Measurements from ENCODE around the gene CRYBG3.
"Not testable (repeated sequence)": the region's sequence is repeated elsewhere in the genome, so short reads cannot be mapped to it uniquely, and the experiment has no call there.

Gene CRYBG3

GRCh38 chr3:97901313-97902248 is 79.8 kb downstream of the CRYBG3 start:
- no peak for DNase-seq

DNA sequence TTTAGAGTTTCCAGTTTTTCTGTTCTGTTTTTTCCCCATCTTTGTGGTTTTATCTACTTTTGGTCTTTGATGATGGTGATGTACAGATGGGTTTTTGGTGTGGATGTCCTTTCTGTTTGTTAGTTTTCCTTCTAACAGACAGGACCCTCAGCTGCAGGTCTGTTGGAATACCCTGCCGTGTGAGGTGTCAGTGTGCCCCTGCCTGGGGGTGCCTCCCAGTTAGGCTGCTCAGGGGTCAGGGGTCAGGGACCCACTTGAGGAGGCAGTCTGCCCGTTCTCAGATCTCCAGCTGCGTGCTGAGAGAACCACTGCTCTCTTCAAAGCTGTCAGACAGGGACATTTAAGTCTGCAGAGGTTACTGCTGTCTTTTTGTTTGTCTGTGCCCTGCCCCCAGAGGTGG is 88.0 kb downstream of the CRYBG3 start:
- DNase-seq = not testable (repeated sequence)

GRCh38 chr3:97910236-97910831 is 88.5 kb downstream of the CRYBG3 start:
- DNase-seq = not testable (repeated sequence)

DNA sequence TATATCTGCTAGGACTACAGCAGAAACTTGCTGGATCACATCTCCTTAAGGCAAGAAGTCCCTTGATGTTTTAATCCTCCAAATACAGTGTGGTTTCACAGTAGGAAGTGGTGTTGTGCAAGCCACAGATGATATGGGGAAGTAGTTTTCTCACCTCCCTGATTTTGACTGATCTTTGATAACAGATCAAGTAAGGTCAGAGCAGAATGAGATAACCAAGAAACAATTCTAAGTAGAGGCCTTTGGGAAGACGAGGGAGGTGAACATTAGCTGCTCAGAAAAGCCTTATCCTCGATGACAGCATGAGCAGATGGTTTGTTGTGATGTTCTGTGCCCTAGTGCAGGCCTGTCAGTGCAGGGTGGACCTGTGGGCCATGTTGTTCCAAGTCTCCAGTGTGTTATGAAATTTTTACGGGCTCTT is 89.1 kb downstream of the CRYBG3 start:
- DNase-seq = peak; percentile 18

DNA sequence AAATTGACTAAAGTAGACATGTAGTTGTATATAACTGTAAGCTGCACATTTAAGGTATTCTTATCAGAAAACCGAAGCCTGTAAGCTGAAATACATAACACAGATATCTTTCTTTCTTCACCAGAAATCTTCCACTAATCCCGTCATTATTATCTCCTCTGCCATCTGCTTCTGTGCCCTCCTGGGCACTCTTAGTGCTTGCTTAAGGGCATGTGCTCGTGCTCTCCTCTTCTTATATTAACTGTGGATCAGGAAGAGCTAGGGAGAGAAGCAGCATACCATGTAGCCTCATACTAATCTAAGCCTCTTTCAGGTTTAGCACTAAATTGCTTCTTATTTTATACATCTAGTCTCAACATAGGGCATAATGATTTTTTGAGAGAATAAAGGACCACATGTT is 89.6 kb downstream of the CRYBG3 start:
- peak; percentile 4 for DNase-seq

- DNase-seq = no peak
Measured at GRCh38 chr3:97914388-97914787, 92.6 kb downstream of the CRYBG3 start.

GRCh38 chr3:97916576-97916975 is 94.8 kb downstream of the CRYBG3 start:
- no peak for DNase-seq

DNA sequence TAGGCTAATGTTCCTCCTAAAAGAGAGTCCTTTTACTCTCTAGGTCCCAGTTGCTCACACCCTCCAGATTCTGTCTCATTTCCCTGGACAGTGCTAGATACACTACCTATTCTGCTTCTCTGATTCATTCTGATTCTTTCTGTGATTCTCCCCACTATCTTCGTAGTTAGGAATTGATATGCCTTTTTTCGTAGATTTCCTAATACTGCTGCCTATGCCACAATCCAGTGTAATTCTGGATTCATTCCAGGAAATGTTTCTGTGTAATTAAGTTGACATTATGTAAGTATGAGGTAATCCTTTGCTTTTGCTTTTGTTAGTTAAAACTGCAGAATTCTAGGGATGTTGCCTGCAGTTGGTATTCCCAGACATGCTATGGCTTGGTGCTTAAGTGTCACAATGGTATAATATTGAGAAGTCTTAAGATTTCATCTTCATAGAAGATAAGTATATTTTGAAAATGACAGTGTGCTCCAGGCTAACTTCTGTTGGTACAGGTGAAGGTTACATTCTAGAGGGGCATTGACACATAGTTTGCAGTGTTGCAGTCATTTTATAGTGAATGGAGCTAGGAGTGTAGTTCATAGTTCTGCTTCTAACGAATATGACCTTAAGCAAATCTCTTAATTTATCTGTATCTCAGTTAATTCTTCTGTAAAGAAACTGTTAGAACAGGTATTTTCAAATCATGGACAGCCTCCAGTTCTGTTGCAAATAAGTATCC is 96.2 kb downstream of the CRYBG3 start:
- no peak for DNase-seq

- DNase-seq = no peak
Measured at GRCh38 chr3:97927704-97928103, 105.9 kb downstream of the CRYBG3 start.

DNA sequence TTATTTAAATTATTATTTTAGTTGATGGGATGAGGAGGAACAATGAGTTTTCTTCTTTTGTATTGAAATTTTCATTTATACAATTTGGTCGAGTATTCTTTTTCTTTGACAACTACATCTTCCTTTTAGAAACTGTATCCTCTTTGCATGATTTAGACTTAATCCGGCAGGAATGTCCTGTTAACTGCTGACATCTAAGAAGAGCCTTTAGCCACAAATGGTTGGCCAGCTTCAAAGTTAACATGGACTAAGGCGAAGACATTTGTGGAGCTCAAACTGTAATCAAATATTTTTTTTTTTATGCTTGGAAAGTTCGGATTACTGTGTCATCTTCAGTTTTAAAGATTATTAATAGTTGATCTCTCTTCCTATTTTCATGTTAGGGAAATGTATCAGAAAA is 107.2 kb downstream of the CRYBG3 start:
- DNase-seq = no peak

DNA sequence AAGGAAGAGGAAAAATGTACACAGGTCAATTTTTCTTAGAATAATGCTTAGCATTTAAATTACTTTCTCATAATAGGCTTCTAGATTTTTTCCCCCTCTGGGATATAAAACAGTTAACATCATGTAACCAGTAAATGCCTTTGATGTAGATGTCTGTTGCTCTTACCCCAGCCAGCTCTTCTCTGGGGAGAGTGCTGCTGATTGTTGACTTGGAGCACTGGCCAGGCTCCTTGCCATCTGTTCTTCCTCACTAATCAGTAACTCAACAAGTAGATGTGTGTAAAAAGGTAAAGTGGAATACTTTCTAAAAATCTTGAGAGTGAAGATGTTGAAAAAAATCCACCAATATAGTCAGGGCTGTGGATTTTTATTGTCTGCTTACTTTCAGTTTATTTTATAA is 108.2 kb downstream of the CRYBG3 start:
- no peak for DNase-seq

- DNase-seq = no peak
Measured at GRCh38 chr3:97931218-97931617, 109.4 kb downstream of the CRYBG3 start.

DNA sequence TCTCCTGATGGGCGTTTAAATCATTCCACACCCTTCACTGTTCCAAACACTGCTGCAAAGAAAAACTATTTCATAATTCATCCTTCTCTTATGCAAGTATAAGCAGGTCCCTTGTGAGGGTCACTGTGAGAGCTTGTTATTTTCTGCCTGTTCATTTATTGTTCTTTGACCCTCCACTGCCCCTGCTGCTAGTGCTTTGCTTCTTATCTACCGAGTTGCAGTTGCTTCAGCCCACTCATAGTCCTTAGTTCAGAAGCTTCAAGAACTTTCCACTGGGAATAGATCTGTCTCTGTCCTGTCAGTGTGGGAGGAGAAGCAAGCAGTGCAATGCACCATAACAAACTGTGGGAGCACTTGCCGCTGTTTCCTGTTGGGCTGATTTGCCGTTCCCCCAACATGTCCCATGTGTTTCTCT is 110.6 kb downstream of the CRYBG3 start:
- peak; percentile 6 for DNase-seq

DNA sequence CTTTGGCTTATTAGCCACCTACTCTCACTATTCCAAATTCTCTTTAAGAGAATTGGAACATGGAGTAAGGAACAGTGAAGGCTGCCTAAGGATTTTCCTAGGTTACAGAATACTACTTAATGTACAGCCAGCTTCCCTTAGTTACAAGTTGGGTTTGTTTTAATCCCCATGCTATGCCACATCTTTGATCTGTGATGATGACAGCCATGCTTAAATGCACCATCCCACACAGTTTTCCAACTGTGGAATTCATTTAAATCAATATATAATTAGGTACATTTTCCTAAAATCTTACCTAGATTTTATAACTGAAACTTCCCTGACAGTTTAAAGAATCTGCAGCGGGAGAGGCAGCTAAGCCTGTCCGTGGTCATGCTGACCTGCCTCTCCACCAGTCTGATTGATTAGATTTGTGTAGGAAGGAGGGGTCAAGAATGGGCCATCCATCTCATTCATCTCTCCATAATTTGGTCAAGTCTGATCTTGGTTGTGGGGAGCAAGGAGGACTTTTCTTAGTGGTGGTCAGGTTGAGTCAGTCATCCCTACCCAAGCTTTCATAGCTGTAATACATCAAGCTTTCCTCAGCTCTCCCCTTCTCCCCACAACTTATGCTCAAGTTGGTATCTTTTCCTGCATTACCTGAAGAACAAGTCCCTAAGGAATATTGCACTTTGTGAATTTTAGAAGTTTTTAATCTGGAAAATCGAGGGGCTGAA is 113.3 kb downstream of the CRYBG3 start:
- no peak for DNase-seq

DNA sequence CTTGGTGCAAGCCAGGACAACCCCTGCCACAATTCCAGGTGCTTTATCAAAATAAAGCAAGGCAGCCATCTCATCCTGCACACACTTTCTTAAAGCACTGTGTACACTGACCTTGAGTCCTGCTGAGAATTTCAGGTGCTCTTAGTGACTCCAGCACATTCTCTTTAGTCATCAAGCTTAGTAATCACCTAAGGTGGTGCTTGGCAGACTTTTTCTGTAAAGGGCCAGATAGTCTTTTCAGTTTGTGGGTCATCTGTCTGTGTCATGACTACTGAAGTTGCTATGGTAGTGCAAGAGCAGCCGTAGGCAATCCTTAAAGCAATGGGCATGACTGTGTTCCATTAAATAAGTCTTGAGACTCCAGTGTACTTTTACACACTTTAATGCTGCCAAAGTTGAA is 114.0 kb downstream of the CRYBG3 start:
- DNase-seq = no peak

- no peak for DNase-seq
Measured at GRCh38 chr3:97937205-97937604, 115.4 kb downstream of the CRYBG3 start.

DNA sequence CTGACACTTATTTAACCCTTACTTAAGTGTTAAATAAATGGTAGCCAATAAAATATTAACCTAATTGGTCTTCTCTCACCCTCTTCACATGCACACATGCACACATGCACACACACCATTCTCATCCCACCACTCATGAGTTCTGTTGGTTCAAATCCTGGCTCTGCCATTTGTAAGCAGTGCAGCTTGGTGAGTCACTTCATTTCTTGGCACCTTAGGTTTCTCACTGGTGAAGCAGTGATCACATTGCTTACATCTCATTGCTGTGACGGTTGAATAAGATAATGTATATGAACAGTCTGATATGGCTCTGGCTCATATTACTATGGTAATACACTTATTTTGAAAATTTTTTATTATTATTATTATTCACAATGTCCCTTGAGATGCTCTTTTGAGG is 116.6 kb downstream of the CRYBG3 start:
- no peak for DNase-seq

DNA sequence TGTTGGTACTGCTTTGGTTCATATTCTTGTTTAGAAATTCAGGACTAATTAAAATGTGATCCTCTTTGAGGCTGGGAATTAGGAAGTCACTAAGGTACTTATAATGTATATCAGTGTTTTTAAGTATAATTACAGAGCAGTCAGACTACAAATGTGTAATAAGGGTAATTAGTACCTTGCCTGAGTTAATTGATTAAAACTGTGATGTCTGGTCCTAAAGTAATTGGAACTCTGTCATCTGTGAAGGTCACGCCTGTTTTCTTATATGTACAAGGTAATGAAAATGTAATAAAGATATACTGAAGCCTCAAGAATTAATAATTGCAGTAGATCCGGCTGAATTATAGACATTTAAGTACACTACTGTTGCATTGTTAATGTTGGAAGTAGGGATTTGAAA is 117.6 kb downstream of the CRYBG3 start:
- no peak for DNase-seq

GRCh38 chr3:97940034-97940433 is 118.2 kb downstream of the CRYBG3 start:
- DNase-seq = no peak

DNA sequence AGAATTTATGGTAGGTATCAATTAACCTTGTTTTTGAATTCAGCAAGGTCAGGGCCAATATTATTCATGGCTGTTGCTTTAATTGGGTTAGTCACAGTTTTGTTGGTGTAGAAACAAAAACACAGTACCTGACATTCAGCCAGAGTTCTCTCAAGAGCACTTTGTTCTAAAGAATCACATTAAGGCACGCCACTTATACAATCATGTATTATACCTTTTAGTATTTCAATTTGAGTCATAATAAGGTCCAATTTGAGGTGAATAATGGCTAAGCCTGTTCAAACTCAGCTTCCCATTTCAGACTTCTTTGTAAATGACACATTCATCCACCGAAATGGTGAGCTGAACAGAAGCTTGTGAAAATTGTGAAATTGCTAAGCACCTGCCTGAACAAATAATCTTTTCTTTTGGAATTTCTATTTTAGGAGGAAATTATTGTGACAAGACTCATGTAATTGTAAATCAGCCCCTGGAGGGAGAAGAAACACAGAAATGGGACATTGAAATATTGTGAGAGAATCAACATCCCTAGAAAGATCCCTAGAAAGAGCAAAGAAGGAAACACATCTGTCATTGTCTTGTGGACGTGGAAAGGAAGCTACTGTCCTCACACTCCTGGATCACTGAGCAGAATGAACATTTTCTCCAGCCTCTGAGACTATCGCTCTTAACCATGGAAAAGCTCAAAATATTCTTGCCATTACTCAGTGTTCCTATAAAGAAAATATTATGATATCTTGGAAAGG is 121.2 kb downstream of the CRYBG3 start:
- no peak for DNase-seq

DNA sequence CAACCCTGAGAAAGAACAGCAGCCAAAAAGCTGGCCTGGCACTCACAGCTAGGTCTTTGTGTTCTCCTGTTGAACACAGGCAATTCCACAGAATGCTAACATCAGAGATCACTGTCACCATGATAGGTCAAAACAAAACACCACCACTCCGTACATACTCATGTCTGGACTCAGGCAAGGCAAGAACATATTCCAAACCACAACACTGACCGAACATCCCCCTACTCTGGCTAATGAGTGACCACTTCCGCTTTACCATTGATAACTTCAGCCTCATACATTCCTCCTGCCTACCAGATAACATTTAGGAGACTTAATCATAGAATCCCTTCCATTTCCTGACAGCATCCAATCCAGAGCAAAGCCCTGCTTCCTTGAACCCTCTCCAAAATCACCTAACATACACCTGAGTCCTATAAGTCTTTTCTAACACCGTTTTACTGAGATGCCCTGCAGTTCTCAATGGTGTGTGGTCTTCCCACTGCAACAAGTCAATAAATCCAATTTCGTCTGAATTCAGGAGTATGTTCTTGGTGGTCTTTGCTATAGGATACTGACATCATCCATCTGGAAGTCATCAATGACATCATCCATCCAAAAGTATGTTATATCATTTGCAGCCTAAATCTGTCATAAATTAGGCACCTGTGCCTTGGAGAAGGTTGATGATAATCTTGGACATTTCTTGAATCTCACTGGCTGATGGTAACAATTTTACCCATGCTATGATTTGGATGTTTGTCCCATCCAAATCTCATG is 126.7 kb downstream of the CRYBG3 start:
- no peak for DNase-seq

GRCh38 chr3:97949110-97949485 is 127.3 kb downstream of the CRYBG3 start:
- no peak for DNase-seq
